Posterior vena cava (tissue), 2 donors: Measurements from ENCODE around the gene C4orf50. TPM values are rescaled to one million over a fixed set of nuclear protein-coding genes. Genes with fewer than 3 reads are reported as not detected.

Experiments used
- DNase-seq: peaks from one replicate; pipeline ENCODE4 v3.0.0-alpha.2; 2020; ENCODE audit warnings: low spot score
- intact Hi-C, 2 donors: fragments of 100-400 bp; cut with DNase I; formaldehyde crosslinking; loops; one replicate each; pipeline versions ENCODE4 v1.14.1 to v1.14.2; 2022 to 2023
- total RNA-seq, 2 donors: library from RNA; stranded (reverse); fragmentation: NEBNext Ultra II Directional; extraction: Animal tissue kit (Norgen Biotek cat#: 25700); gene quantifications; one replicate each; pipeline ENCODE4 v1.2.1, GENCODE V29; 2021
- donor health status: DM: yes; HTN: yes; CAD: no.
- donor health status: DM: yes; HTN: yes; CAD: no.

Gene C4orf50
- total RNA-seq, 2 donors from 2014 or later = not detected

- intact Hi-C loops = no loop called here
Observed at GRCh38 chr4:5979981-5980380, 38.2 kb downstream of the C4orf50 start.

GRCh38 chr4:5976921-5977320 is 41.3 kb downstream of the C4orf50 start:
- DNase-seq = peak; percentile 46
- intact Hi-C loops = no loop called here

More at GRCh38 chr4:5979981-5980380, 38.2 kb downstream of the C4orf50 start:
- DNase-seq = peak; percentile 38

- intact Hi-C loops = no loop called here
- peak; percentile 22 for DNase-seq
Observed at GRCh38 chr4:5976431-5976830, 41.8 kb downstream of the C4orf50 start.

GRCh38 chr4:5974321-5974720 is 43.9 kb downstream of the C4orf50 start:
- intact Hi-C loops = no loop called here
- DNase-seq = peak; percentile 36

GRCh38 chr4:5973486-5974220 is 44.6 kb downstream of the C4orf50 start:
- intact Hi-C loops = no loop called here
- peak; percentile 66 for DNase-seq

GRCh38 chr4:5973033-5973432 is 45.2 kb downstream of the C4orf50 start:
- peak; percentile 51 for DNase-seq
- intact Hi-C loops = no loop called here

- peak; percentile 68 for DNase-seq
- intact Hi-C loops = no loop called here
Observed at GRCh38 chr4:5972571-5972970, 45.7 kb downstream of the C4orf50 start.

- DNase-seq = peak; percentile 79
- intact Hi-C loops = no loop called here
Observed at GRCh38 chr4:5971078-5971450, 47.2 kb downstream of the C4orf50 start.

GRCh38 chr4:5970381-5971077 is 47.7 kb downstream of the C4orf50 start:
- peak; percentile 54 for DNase-seq
- intact Hi-C loops = no loop called here

GRCh38 chr4:5969777-5970176 is 48.5 kb downstream of the C4orf50 start:
- intact Hi-C loops = no loop called here
- peak; percentile 37 for DNase-seq

- DNase-seq = peak; percentile 56
- intact Hi-C loops = no loop called here
Observed at GRCh38 chr4:5969336-5969735, 48.9 kb downstream of the C4orf50 start.

- intact Hi-C loops = no loop called here
- no peak for DNase-seq
Observed at GRCh38 chr4:5968246-5968645, 50.0 kb downstream of the C4orf50 start.

- DNase-seq = peak; percentile 40
- intact Hi-C loops = no loop called here
Observed at GRCh38 chr4:5967783-5968182, 50.4 kb downstream of the C4orf50 start.

- no peak for DNase-seq
Observed at GRCh38 chr4:5965225-5965624, 53.0 kb downstream of the C4orf50 start.

GRCh38 chr4:5964030-5964429 is 54.2 kb downstream of the C4orf50 start:
- intact Hi-C loops = no loop called here
- DNase-seq = no peak

More at GRCh38 chr4:5965225-5965624, 53.0 kb downstream of the C4orf50 start:
- intact Hi-C loops = no loop called here

- DNase-seq = no peak
- intact Hi-C loops = no loop called here
Observed at GRCh38 chr4:5963611-5964010, 54.6 kb downstream of the C4orf50 start.

GRCh38 chr4:5962416-5962815 is 55.8 kb downstream of the C4orf50 start:
- no peak for DNase-seq
- intact Hi-C loops = no loop called here

GRCh38 chr4:5960252-5960880 is 57.9 kb downstream of the C4orf50 start:
- intact Hi-C loops = no loop called here
- no peak for DNase-seq

- intact Hi-C loops = no loop called here
- no peak for DNase-seq
Observed at GRCh38 chr4:5959211-5959982, 58.8 kb downstream of the C4orf50 start.
